Testis (tissue), 2 donors: ENCODE measurements around the gene SNTB2.

Source experiments
- CTCF ChIP-seq, 3 experiments: fragments of 450-650 bp in 2 of 3; fragments of 200-600 bp in 1 of 3; sonication (generic) in 1 of 3; IDR thresholded peaks; one replicate each; pipeline ENCODE4 v1.5.1; 2016 to 2019; ENCODE audit warnings: antibody characterized with exemption in 3 of 3, mild to moderate bottlenecking in 2 of 3, moderate library complexity in 1 of 3
- POLR2A ChIP-seq: fragments of 450-650 bp; IDR thresholded peaks from one replicate; pipeline ENCODE4 v1.6.1; 2017; ENCODE audit warnings: antibody characterized with exemption, mild to moderate bottlenecking, moderate library complexity

GRCh38 chr16:69334696-69335095 is 147.7 kb downstream of the SNTB2 start:
- TF ChIP-seq POLR2A (no peak), CTCF (IDR thresholded peaks at IDR 0.05) (no peak)
